ENCODE measurements around the gene DST. TPM values are rescaled to one million over a fixed set of nuclear protein-coding genes. Genes with fewer than 3 reads are reported as not detected.

Gene DST
- total RNA-seq, 2 donors from 2014 or later, result 101 to 113 TPM

- no peak overlapping the region for H3K4me3 ChIP-seq (ENCODE audit: low read length)
- Mint-ChIP-seq H3K4me1 (peaks cover 20% of the 10 kb centered on the region), H3K27me3 (ENCODE audit: insufficient read depth) (no peaks in the 10 kb centered on the region), H3K9me3 (no peaks in the 10 kb centered on the region), H3K4me3 (no peak overlapping the region), H3K27ac (no peak overlapping the region), H3K36me3 (ENCODE audit: low read depth) (peaks cover 2% of the 10 kb centered on the region)
- H3K27me3 ChIP-seq (ENCODE audit: control insufficient read depth, insufficient read depth, low read length, poor library complexity, severe bottlenecking), result no peaks in the 10 kb centered on the region
- H3K36me3 ChIP-seq (ENCODE audit: control insufficient read depth, insufficient read depth, low read length), result no peaks in the 10 kb centered on the region
- H3K4me1 ChIP-seq (ENCODE audit: control insufficient read depth, insufficient read depth, low read length), result peaks cover 3% of the 10 kb centered on the region
- H3K9me3 ChIP-seq (ENCODE audit: control insufficient read depth, low read length), result no peaks in the 10 kb centered on the region
- no peak for DNase-seq
- no peak for TF ChIP-seq CTCF (conservative IDR thresholded peaks at IDR 0.05)
- no peak overlapping the region for H3K27ac ChIP-seq (ENCODE audit: low read depth, low read length)
- no peak overlapping the region for H3K9ac ChIP-seq (ENCODE audit: extremely low read depth, low read length, poor library complexity, severe bottlenecking)
- WGBS, 2 experiments (ENCODE audit: insufficient coverage in 1 of 2, insufficient read length in 1 of 2), result 90% methylated on average over 2 of the region's 2 CpGs
These were observed 43.3 kb upstream of the DST start for GRCh38 chr6:56685994-56686393.

GRCh38 chr6:56685102-56685733, 42.5 kb upstream of the DST start:
- Histone ChIP-seq H3K36me3 (ENCODE audit: control insufficient read depth, insufficient read depth, low read length) (no peaks in the 10 kb centered on the region), H3K4me1 (ENCODE audit: control insufficient read depth, insufficient read depth, low read length) (peaks cover 3% of the 10 kb centered on the region), H3K9ac (ENCODE audit: extremely low read depth, low read length, poor library complexity, severe bottlenecking) (no peak overlapping the region), H3K27me3 (ENCODE audit: control insufficient read depth, insufficient read depth, low read length, poor library complexity, severe bottlenecking) (no peaks in the 10 kb centered on the region), H3K27ac (ENCODE audit: low read depth, low read length) (no peak overlapping the region), H3K4me3 (ENCODE audit: low read length) (no peak overlapping the region), H3K9me3 (ENCODE audit: control insufficient read depth, low read length) (no peaks in the 10 kb centered on the region)
- no peak for TF ChIP-seq CTCF (conservative IDR thresholded peaks at IDR 0.05)
- no peak for DNase-seq
- Mint-ChIP-seq H3K4me3 (no peak overlapping the region), H3K27me3 (ENCODE audit: insufficient read depth) (no peaks in the 10 kb centered on the region), H3K9me3 (no peaks in the 10 kb centered on the region), H3K4me1 (peaks cover 20% of the 10 kb centered on the region), H3K27ac (no peak overlapping the region), H3K36me3 (ENCODE audit: low read depth) (peaks cover 2% of the 10 kb centered on the region)
- 92 to 93% methylated on average over 7 to 8 of the region's 8 CpGs for WGBS, 2 experiments (ENCODE audit: insufficient coverage in 1 of 2, insufficient read length in 1 of 2)

- Histone ChIP-seq H3K27ac (ENCODE audit: low read depth, low read length) (no peak overlapping the region), H3K4me1 (ENCODE audit: control insufficient read depth, insufficient read depth, low read length) (peaks cover 3% of the 10 kb centered on the region), H3K9ac (ENCODE audit: extremely low read depth, low read length, poor library complexity, severe bottlenecking) (no peak overlapping the region), H3K4me3 (ENCODE audit: low read length) (no peak overlapping the region), H3K36me3 (ENCODE audit: control insufficient read depth, insufficient read depth, low read length) (no peaks in the 10 kb centered on the region), H3K9me3 (ENCODE audit: control insufficient read depth, low read length) (no peaks in the 10 kb centered on the region), H3K27me3 (ENCODE audit: control insufficient read depth, insufficient read depth, low read length, poor library complexity, severe bottlenecking) (no peaks in the 10 kb centered on the region)
- DNase-seq, result no peak
- H3K27me3 Mint-ChIP-seq (ENCODE audit: insufficient read depth), result no peaks in the 10 kb centered on the region
- H3K9me3 Mint-ChIP-seq, result no peaks in the 10 kb centered on the region
- no peak for TF ChIP-seq CTCF (conservative IDR thresholded peaks at IDR 0.05)
- H3K4me3 Mint-ChIP-seq, result no peak overlapping the region
- H3K4me1 Mint-ChIP-seq, result peaks cover 20% of the 10 kb centered on the region
- WGBS, 2 experiments (ENCODE audit: insufficient coverage in 1 of 2, insufficient read length in 1 of 2), result 95 to 100% methylated on average over 4 to 6 of the region's 7 CpGs
- peaks cover 2% of the 10 kb centered on the region for H3K36me3 Mint-ChIP-seq (ENCODE audit: low read depth)
- H3K27ac Mint-ChIP-seq, result no peak overlapping the region
These were observed 41.8 kb upstream of the DST start for GRCh38 chr6:56684342-56685101.

Measured in endodermal cell (in vitro differentiated cells).